Activated CD4-positive, alpha-beta memory T cell treated with anti-CD3 and anti-CD28 coated beads, Interleukin-2, amount 10 ng/mL, durations not matched to agents 7 days and 5 days (primary cell): Measurements from ENCODE around the gene LPCAT1. TPM values are rescaled to one million over a fixed set of nuclear protein-coding genes. Genes with fewer than 3 reads are reported as not detected.
"Not testable (repeated sequence)": the region's sequence is repeated elsewhere in the genome, so short reads cannot be mapped to it uniquely, and the experiment has no call there.

ENCODE experiments used
- CTCF ChIA-PET: fragments of 350-600 bp; sonication (Branson Sonifier 250); formaldehyde crosslinking; loops from one replicate; lab custom pipeline; 2021; ENCODE audit warnings: antibody characterized with exemption, inconsistent platforms; lab: Charles Lee
- POLR2A ChIA-PET: fragments of 350-600 bp; sonication (Branson Sonifier 250); formaldehyde crosslinking; loops from one replicate; lab custom pipeline; 2021; ENCODE audit warnings: antibody characterized with exemption; lab: Charles Lee
- DNase-seq: peaks from one replicate; pipeline ENCODE4 v3.0.0-alpha.2; 2020
- H3K27ac Mint-ChIP-seq: one replicate; pipeline ENCODE4 v1.8.0; 2021; ENCODE audit warnings: mild to moderate bottlenecking, mixed read lengths
- H3K27me3 Mint-ChIP-seq: one replicate; pipeline ENCODE4 v1.8.0; 2021; ENCODE audit warnings: mixed read lengths
- H3K36me3 Mint-ChIP-seq: one replicate; pipeline ENCODE4 v1.8.0; 2021; ENCODE audit warnings: low read depth, mixed read lengths
- H3K4me1 Mint-ChIP-seq: one replicate; pipeline ENCODE4 v1.8.0; 2021; ENCODE audit warnings: mixed read lengths
- H3K4me3 Mint-ChIP-seq: one replicate; pipeline ENCODE4 v1.8.0; 2021; ENCODE audit warnings: mild to moderate bottlenecking, mixed read lengths
- H3K9me3 Mint-ChIP-seq: one replicate; pipeline ENCODE4 v1.8.0; 2021; ENCODE audit warnings: mixed read lengths
- total RNA-seq, 2 experiments: library from RNA; stranded (reverse); gene quantifications; one replicate each; pipeline ENCODE4 v1.2.3, GENCODE V29; 2021

LPCAT1 gene
- total RNA-seq, 2 experiments from 2014 or later: 68.7 to 71.4 TPM

DNA sequence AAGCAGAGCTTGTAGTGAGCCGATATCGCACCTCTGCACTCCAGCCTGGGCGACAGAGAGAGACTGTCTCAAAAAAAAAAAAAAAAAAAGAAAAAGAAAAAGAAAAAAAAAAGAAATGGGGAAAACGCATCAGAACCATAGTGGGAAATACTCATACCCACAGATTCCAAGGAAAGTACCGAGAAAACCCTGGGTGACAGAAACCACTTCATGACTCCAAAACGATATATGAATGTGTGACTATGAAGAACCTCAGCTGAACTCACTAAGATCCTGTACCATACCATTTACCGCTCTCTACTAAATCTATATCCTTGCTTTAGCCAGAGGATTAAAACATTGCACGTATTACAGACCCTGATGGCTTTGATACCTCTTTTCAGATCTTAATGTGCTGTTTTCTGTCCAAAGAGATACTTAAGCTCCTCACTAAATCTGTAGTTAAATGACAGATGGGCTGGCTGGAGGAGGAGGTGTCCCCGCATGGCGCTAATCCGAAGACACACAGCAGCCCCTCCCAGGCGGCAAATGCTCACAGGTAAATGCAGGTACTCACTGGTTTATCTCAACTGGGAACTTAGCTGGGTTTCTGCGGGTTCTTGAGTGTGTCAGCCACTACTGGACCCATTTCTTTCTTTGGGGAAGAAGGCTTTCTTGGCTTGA lies 2.8 kb downstream of the LPCAT1 start:
- H3K36me3 Mint-ChIP-seq: peaks cover 29% of the 10 kb centered on the region
- H3K27ac Mint-ChIP-seq: peak overlapping the region; percentile 16
- H3K4me1 Mint-ChIP-seq: peaks cover 57% of the 10 kb centered on the region
- POLR2A ChIA-PET: interaction anchor here (1.3 kb wide), 1 partner anchor 135 kb away, joined by 3 read pairs; no protein-coding TSS in a partner anchor
- no peak for DNase-seq
- H3K27me3 Mint-ChIP-seq: no peaks in the 10 kb centered on the region
- H3K4me3 Mint-ChIP-seq: peak overlapping the region; percentile 76
- CTCF ChIA-PET: interaction anchor here (0.9 to 1.1 kb wide), 2 partner anchors 9 to 141 kb away, joined by 3 read pairs; no protein-coding TSS in a partner anchor
- H3K9me3 Mint-ChIP-seq: no peaks in the 10 kb centered on the region

DNA sequence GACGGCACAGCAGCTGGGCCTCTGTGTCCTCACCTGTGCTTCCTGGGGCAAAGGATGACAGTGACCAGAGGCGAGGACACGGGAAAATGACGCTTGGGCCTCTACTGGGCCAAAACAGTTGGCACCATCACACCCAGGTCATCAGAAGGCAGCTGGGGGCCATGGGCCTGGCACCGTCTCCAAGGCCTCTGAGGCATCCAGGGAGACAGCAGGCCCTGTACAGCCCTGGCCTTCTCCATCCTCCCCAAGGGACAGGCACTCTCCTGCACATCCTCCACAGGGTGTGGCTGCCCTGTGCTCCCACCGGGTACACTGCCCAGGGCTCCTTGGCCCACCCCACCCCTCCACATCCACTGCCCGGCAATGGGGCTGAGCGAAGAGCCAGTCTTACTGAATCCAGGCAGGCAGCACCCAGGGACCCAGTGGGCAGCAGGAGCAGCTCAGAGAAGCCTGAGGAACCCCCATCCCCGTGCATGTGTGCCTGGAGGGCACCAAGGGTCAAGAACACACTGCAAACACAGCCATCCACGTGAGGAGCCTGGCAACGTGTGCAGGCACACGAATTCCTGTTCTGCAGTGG lies 4.0 kb downstream of the LPCAT1 start:
- CTCF ChIA-PET: no interaction called here
- Mint-ChIP-seq H3K9me3 (no peaks in the 10 kb centered on the region), H3K36me3 (peaks cover 29% of the 10 kb centered on the region), H3K27me3 (no peaks in the 10 kb centered on the region), H3K4me3 (no peak overlapping the region), H3K4me1 (peaks cover 60% of the 10 kb centered on the region), H3K27ac (peak overlapping the region; percentile 79)
- peak; percentile 9 for DNase-seq
- POLR2A ChIA-PET: no interaction called here

DNA sequence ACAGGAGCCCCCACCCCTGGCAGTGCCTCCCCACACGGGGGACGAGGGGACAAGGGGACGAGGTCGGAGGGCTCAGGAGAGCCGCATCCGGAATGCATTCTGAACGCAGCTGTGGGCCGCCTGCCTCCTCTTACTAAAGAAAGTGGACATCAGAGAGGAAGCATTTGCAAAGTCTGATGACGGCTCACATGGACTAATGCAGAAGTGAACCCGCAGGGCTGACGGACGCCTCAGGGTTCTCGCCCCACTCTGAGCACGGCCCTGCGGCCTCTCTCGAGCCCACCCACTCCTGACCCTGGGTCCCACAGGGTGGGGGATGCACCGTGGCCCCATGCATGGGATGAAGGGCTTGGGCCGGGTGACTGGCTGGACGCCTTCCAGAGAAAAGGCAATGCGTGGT lies 5.9 kb downstream of the LPCAT1 start:
- CTCF ChIA-PET: no interaction called here
- Mint-ChIP-seq H3K27me3 (no peaks in the 10 kb centered on the region), H3K27ac (no peak overlapping the region), H3K9me3 (no peaks in the 10 kb centered on the region), H3K4me1 (peaks cover 60% of the 10 kb centered on the region), H3K4me3 (no peak overlapping the region), H3K36me3 (peaks cover 29% of the 10 kb centered on the region)
- POLR2A ChIA-PET: interaction anchor here (1.1 kb wide), 1 partner anchor 44 kb away, joined by 4 read pairs; no protein-coding TSS in a partner anchor
- DNase-seq: peak; percentile 9

DNA sequence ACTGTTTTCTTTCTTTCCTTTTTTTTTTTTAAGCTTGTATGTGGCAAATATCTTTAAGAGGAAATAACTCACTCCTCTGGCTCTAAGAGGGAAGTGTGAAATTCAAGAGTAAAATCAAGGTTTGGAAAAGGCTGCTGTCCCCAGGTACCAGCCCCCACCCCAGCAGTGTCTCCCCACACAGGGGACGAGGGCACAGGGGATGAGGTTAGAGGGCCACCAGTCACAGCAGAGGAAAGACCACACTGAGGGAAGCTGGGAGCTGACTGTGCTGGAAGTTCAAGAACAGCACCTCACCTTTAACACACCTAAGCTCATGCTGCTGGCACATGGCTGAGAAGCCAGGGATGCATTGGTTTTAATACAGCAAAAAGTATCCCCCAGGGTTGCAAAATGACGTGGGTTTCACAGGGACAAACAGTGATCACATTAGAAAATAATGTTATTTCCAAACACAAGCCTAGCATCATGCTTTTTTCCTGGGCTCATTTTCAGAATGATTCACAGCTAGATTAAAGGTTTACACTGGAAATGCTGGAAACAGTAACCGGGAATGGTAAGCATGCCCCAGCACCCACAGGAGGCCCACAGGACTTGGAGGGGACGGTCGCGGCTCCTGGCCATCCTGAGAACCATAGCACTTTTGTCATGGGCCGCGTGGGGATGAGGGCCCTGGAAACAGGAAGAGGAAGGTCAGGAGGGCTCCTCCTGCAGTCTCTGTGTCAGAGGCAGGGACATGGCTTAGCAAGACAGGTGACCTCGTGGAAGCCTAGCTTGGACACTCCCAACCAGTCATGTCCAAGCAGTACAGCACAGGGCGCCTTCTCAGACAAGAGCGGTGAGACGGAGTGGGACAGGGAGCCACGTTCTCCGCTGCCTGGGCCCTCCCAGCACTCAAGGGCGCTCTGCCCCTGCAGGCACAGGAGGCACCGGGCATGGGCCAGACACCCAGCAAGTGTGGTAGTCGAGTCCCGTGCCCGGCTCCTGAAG lies 6.9 kb downstream of the LPCAT1 start:
- peaks cover 52% of the 10 kb centered on the region for H3K4me1 Mint-ChIP-seq
- no peak overlapping the region for H3K4me3 Mint-ChIP-seq
- peaks cover 27% of the 10 kb centered on the region for H3K36me3 Mint-ChIP-seq
- POLR2A ChIA-PET: interaction anchor here (1.1 kb wide), 1 partner anchor 43 kb away, joined by 4 read pairs; no protein-coding TSS in a partner anchor
- DNase-seq: peak; percentile 11
- no peaks in the 10 kb centered on the region for H3K9me3 Mint-ChIP-seq
- H3K27ac Mint-ChIP-seq: peak overlapping the region; percentile 40
- CTCF ChIA-PET: no interaction called here
- H3K27me3 Mint-ChIP-seq: no peaks in the 10 kb centered on the region

DNA sequence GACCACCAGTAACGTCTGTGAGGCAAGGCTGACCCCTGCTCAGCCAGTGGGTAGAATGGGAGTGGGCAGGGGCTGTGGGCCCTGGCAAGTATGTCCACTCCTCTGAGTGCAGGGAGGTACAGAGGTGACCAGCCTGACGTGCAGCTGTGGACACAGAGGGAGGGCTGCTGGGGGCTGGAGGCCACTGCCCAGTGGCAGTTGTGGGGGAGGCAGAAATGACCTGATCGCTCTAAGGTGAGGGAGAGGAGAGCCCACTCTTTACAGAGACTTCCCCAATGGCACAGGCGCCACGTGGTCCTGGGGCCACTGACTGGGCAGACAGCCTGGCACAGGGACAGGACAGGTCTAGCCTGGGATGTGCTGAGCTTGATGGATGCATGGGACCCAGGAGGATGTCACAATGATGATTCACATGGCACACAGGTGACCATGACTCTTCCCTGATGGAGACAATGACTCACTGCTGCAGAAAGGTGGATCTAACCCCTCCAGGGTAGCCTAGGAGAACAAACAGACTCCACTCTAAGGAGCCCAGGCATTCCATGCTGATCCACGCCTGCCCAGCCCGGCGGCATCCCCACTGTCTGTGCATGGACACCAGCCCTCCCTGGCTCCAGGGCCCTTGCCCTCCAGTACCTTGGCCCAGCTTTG lies 7.7 kb downstream of the LPCAT1 start:
- CTCF ChIA-PET: no interaction called here
- POLR2A ChIA-PET: no interaction called here
- no peak for DNase-seq
- Mint-ChIP-seq H3K9me3 (no peaks in the 10 kb centered on the region), H3K4me1 (peaks cover 43% of the 10 kb centered on the region), H3K36me3 (peaks cover 26% of the 10 kb centered on the region), H3K27ac (peak overlapping the region; percentile 26), H3K27me3 (no peaks in the 10 kb centered on the region), H3K4me3 (no peak overlapping the region)

DNA sequence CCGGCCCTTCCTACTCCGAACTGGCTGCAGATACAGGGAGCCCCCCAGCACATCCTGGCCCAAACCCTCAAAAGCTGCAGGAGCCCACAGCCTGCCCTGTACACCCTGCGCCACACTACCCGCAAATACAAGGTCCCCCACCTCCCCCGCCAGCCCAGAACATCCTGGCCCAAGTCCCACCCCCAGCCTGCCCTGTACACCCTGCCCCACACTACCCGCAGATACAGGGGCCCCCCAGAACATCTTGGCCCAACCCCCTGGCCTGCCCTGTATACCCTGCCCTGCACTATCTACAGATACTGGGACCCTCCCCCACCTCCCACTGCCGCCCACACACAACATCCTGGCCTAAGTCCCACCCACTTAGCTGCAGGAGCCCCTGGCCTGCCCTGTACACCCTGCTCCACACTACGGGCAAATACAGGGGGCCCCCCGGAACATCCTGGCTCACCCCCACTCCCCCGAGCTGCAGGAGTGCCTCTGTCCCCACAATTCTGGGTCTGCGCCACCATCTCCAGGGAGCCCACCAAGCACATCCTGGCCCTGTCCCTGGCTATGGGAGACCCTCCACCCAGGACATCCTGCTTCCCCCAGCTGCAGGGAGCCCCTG lies 8.3 kb downstream of the LPCAT1 start:
- CTCF ChIA-PET: no interaction called here

DNA sequence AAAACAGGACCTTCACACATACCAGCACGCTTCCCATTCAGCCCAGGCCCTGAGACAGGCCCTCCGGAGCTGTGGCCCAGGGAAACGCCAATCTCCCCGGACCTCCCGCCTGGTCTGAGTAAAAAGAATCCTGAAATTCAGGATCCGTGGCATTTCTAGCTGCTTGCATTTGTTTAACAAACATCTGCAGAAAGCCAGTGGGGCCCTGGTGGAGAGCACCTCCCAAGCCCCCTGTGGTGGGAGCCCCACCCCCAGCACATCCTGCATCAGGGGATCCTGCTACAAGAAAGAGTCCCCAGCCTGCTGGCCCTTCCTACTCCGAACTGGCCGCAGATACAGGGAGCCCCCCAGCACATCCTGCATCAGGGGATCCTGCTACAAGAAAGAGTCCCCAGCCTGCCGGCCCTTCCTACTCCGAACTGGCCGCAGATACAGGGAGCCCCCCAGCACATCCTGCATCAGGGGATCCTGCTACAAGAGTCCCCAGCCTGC lies 8.9 kb downstream of the LPCAT1 start:
- H3K27ac Mint-ChIP-seq, POLR2A ChIA-PET, H3K27me3 Mint-ChIP-seq, H3K4me3 Mint-ChIP-seq, DNase-seq, CTCF ChIA-PET, H3K9me3 Mint-ChIP-seq: not testable (repeated sequence)
- peaks cover 19% of the 10 kb centered on the region for H3K36me3 Mint-ChIP-seq
- H3K4me1 Mint-ChIP-seq: peaks cover 36% of the 10 kb centered on the region

More for the DNA sequence above, 8.3 kb downstream of the LPCAT1 start:
- Mint-ChIP-seq H3K4me3 (no peak overlapping the region), H3K9me3 (no peaks in the 10 kb centered on the region), H3K27me3 (no peaks in the 10 kb centered on the region), H3K27ac (peak overlapping the region; percentile 26), H3K4me1 (peaks cover 40% of the 10 kb centered on the region), H3K36me3 (peaks cover 24% of the 10 kb centered on the region)
- no peak for DNase-seq
- POLR2A ChIA-PET: no interaction called here

DNA sequence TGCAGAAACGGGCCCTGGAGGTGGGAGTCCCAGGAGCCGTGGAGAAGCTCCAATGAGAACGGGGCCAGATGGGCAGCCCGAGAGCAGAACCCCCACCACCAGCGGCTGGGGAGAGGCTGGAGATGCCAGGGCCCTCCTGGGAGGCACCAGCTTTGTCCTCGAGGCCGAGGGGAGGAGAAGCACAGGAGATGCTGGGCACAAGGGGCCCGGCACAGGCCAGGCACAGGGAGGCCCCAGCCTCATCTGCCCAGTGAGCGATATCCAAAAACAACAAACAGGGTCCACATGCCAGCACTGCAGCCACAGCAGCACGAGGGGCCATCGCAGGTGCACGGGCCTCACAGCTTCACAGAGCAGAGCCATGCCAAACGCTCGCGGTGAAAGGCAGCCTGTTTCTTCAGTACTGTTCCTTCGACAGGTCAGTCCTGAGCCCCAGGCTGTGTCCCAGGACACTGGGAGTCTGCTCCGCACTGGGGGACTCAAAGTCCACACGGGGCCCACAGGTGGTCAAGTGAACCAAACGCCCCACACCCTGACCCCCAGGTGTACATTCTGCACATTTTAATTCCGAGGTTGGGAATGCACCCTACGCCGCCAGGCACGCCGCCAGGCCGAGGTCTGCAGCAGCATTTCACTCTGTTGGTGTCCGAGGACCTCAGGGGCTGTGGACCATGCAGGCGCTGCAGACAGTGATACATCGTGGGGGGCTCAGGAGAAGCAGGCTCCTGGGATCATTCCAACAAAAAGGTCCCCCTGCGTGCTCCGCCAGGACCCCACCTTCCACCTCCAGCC lies 9.5 kb downstream of the LPCAT1 start:
- H3K27ac Mint-ChIP-seq: no peak overlapping the region
- no peak for DNase-seq
- H3K27me3 Mint-ChIP-seq: no peaks in the 10 kb centered on the region
- H3K36me3 Mint-ChIP-seq: peaks cover 15% of the 10 kb centered on the region
- no peaks in the 10 kb centered on the region for H3K9me3 Mint-ChIP-seq
- peaks cover 30% of the 10 kb centered on the region for H3K4me1 Mint-ChIP-seq
- H3K4me3 Mint-ChIP-seq: no peak overlapping the region
- POLR2A ChIA-PET: no interaction called here
- CTCF ChIA-PET: no interaction called here

DNA sequence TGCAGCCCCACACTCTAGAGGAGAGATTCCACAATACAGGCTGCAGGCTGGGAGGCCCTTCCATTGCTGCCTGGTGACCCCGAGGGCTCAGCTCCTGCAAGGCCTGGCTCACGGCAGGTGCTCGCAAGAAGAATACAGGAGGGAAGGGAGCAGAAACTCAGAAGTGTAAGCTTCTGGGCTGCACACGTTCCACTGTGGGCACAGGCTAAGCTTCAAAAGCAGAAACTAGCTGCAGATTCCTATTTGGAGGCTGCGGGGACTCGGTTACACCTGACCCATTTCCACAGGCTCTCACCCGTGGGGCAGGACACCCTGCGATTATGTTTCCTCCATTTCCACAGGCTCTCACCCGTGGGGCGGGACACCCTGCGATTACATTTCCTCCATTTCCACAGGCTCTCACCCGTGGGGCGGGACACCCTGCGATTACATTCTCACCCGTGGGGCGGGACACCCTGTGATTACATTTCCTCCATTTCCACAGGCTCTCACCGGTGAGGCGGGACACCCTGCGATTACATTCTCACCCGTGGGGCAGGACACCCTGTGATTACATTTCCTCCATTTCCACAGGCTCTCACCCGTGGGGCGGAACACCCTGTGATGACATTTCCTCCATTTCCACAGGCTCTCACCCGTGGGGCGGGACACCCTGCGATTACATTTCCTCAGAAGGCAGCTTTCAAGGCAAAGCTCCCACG lies 10.3 kb downstream of the LPCAT1 start:
- H3K4me3 Mint-ChIP-seq: no peak overlapping the region
- H3K4me1 Mint-ChIP-seq: peaks cover 22% of the 10 kb centered on the region
- CTCF ChIA-PET: no interaction called here
- peaks cover 13% of the 10 kb centered on the region for H3K36me3 Mint-ChIP-seq
- no peak for DNase-seq
- no peaks in the 10 kb centered on the region for H3K9me3 Mint-ChIP-seq
- no peak overlapping the region for H3K27ac Mint-ChIP-seq
- POLR2A ChIA-PET: no interaction called here
- no peaks in the 10 kb centered on the region for H3K27me3 Mint-ChIP-seq

DNA sequence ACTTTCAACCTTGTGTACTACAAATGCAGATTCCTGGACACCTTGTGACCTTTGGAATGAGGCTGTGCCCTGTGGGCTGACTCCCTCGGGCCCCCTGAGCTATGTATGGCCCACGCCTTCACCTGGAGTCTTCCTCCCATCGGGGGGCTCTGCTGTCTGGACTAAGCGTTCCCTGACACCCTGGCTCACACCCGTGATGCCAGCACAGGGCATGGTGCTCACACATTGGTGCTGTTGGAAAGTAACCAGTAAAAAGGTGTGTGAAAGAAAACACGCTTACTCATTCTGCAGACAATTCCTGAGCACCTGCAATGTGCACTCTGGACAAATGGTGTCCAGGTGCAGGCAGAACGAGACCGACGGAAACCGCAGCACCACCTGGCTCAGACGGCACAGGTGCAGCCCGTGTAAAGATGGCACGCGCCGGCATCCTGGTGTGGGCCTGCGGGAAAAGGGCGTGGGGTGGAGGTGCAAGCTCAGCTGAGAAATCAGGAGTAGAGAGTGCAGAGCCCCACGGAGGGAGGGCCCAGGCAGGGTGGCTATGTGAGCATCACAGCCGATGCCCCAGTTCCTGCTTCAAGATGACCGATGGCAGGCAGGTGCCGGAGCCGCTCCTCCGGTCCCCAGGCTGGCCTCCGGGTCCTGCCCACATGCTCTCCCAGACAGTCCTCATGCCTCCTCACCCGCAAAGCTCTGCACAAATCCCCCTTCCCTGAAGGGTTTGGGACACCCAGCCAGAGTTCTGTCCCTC lies 11.0 kb downstream of the LPCAT1 start:
- no peaks in the 10 kb centered on the region for H3K9me3 Mint-ChIP-seq
- no peak overlapping the region for H3K4me3 Mint-ChIP-seq
- no peaks in the 10 kb centered on the region for H3K27me3 Mint-ChIP-seq
- ChIA-PET POLR2A (no interaction called here), CTCF (interaction anchor here (1.1 kb wide), 1 partner anchor 8 kb away, joined by 3 read pairs; no protein-coding TSS in a partner anchor)
- H3K4me1 Mint-ChIP-seq: peaks cover 16% of the 10 kb centered on the region
- H3K36me3 Mint-ChIP-seq: peaks cover 10% of the 10 kb centered on the region
- H3K27ac Mint-ChIP-seq: no peak overlapping the region
- peak; percentile 2 for DNase-seq
